K562 (cell line): ENCODE results near the gene GTF2A1L. TPM values are rescaled to one million over a fixed set of nuclear protein-coding genes. Genes with fewer than 3 reads are reported as not detected.

Experiments
- CEBPG ChIP-seq, 3 experiments: fragments of 200-800 bp in 1 of 3; sonication (Bioruptor generic) in 1 of 3; sonication (generic) in 1 of 3; formaldehyde crosslinking in 1 of 3; IDR thresholded peaks in 2 of 3; conservative IDR thresholded peaks in 1 of 3; 2 replicates each; pipeline versions ENCODE4 v1.6.1 to v1.8.0; 2016 to 2022; ENCODE audit warnings: missing compliant biosample characterization in 2 of 3, missing genetic modification characterization in 2 of 3, mild to moderate bottlenecking in 1 of 3, missing genetic modification reagents in 1 of 3
- DIDO1 ChIP-seq: fragments of 450-650 bp; IDR thresholded peaks from 2 replicates; pipeline ENCODE4 v1.6.1; 2016; ENCODE audit warnings: low read depth, missing biosample characterization, missing genetic modification characterization
- EZH2 ChIP-seq: IDR thresholded peaks from 2 replicates; pipeline ENCODE4 v1.6.1; 2012; ENCODE audit warnings: low read depth, mild to moderate bottlenecking, inconsistent platforms, low read length, borderline replicate concordance
- MAFF ChIP-seq: IDR thresholded peaks from 2 replicates; pipeline ENCODE4 v1.6.1; 2012; ENCODE audit warnings: low read length, improper control_type of control experiment
- NR4A1 ChIP-seq, 2 experiments: fragments of 250-450 bp in 1 of 2; fragments of 450-650 bp in 1 of 2; sonication (Bioruptor Pico) in 1 of 2; IDR thresholded peaks; 2 replicates each; pipeline versions ENCODE4 v1.4.0 to v1.6.1; 2016 to 2020; ENCODE audit warnings: mild to moderate bottlenecking in 2 of 2, missing compliant biosample characterization in 1 of 2, missing genetic modification characterization in 1 of 2, moderate library complexity in 1 of 2
- PHF21A ChIP-seq: fragments of 450-650 bp; IDR thresholded peaks from 2 replicates; pipeline ENCODE4 v1.6.1; 2017; ENCODE audit warnings: low read depth, borderline replicate concordance
- ZNF589 ChIP-seq: fragments of 200-800 bp; sonication (Bioruptor generic); IDR thresholded peaks from 2 replicates; pipeline ENCODE4 v1.6.1; 2016; ENCODE audit warnings: low read depth, missing genetic modification characterization, missing compliant biosample characterization
- polyA plus RNA-seq, 8 experiments: library from polyadenylated mRNA; depleted of rRNA in 4 of 8; stranded (reverse) in 5 of 8; unstranded in 3 of 8; fragments of >200 nt; fragmentation: Nextera tagmentation in 2 of 8; fragmentation: Illumina TruSeq in 1 of 8; extraction: Ambion mirVana in 2 of 8; extraction: Trizol in 1 of 8; gene quantifications; 2 replicates each; pipeline versions ENCODE4 v1.2.1 to v1.2.3, GENCODE V29; 2011 to 2014; ENCODE audit warnings: inconsistent platforms in 1 of 8, missing spikeins in 1 of 8
- total RNA-seq, 7 experiments: library from RNA; depleted of rRNA in 6 of 7; stranded (reverse); fragments of >200 nt in 6 of 7; fragmentation: Illumina TruSeq in 2 of 7; extraction: Trizol in 2 of 7; gene quantifications; 2 replicates each; pipeline versions ENCODE4 v1.2.1 to v1.2.3, GENCODE V29; 2011 to 2021; ENCODE audit warnings: low replicate concordance in 1 of 7
- TF ChIP-seq, protein P1 (sequence below): fragments of 250-450 bp; sonication (Bioruptor Pico); IDR thresholded peaks from 2 replicates; pipeline ENCODE4 v1.4.0; 2020; ENCODE audit warnings: borderline replicate concordance
- TF ChIP-seq, protein P2 (sequence below): sonication (generic); formaldehyde crosslinking; IDR thresholded peaks from 2 replicates; pipeline ENCODE4 v1.8.0; 2022; ENCODE audit warnings: mild to moderate bottlenecking, missing genetic modification reagents, borderline replicate concordance
- TF ChIP-seq, protein P3 (sequence below), 2 experiments: fragments of 250-450 bp in 1 of 2; fragments of 450-650 bp in 1 of 2; sonication (Bioruptor Pico) in 1 of 2; IDR thresholded peaks; 2 replicates each; pipeline versions ENCODE4 v1.6.1 to v1.8.0; 2016 to 2021; ENCODE audit warnings: mild to moderate bottlenecking in 2 of 2, moderate library complexity in 2 of 2, missing compliant biosample characterization in 1 of 2, missing genetic modification characterization in 1 of 2
- TF ChIP-seq, protein P4 (sequence below): fragments of 250-450 bp; sonication (Bioruptor Pico); IDR thresholded peaks from 2 replicates; pipeline ENCODE4 v1.4.0; 2020; ENCODE audit warnings: mild to moderate bottlenecking
- TF ChIP-seq, protein P5 (sequence below), 2 experiments: fragments of 450-650 bp in 1 of 2; IDR thresholded peaks; 2 replicates each; pipeline ENCODE4 v1.6.1; 2011 to 2017; ENCODE audit warnings: low read depth in 2 of 2, antibody characterized with exemption in 1 of 2, borderline replicate concordance in 1 of 2, low read length in 1 of 2, mild to moderate bottlenecking in 1 of 2, mixed read lengths in 1 of 2; ENCODE audit not compliant: control insufficient read depth in 1 of 2

Gene GTF2A1L
- total and polyA plus RNA-seq, 9 of the 15 experiments (the other 6 are each of a cell fraction or from before 2014, with no cell fraction given): 0.05 to 0.35 (median 0.12) TPM; not detected in 5

DNA sequence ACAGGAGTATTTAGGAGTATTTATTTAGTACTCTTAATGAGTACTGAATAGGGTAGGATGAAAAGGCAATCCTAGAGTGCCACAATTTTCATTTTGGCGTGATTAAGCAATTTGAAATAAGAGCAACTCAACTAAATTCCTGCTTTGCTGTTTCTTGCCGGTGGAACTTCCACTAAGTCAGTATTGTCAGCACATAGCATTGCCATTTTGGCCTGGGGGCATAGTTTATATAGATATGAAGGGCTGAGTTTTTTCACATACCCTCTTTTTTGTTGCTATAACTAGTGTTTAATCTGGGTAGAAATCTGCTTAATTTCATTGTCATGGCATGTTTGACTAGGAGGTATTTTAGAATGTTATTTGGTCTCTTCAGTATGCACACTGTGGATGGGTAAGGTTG is 1.9 kb downstream of the GTF2A1L start (continued):
- TF ChIP-seq CEBPG (CRISPR knock-in tag; IDR thresholded peaks at IDR 0.05): no peak
- no peak for TF ChIP-seq CEBPG (tag; conservative IDR thresholded peaks at IDR 0.05 in 1 of 2, IDR thresholded peaks at IDR 0.05 in 1 of 2)
- TF ChIP-seq, protein P1, sequence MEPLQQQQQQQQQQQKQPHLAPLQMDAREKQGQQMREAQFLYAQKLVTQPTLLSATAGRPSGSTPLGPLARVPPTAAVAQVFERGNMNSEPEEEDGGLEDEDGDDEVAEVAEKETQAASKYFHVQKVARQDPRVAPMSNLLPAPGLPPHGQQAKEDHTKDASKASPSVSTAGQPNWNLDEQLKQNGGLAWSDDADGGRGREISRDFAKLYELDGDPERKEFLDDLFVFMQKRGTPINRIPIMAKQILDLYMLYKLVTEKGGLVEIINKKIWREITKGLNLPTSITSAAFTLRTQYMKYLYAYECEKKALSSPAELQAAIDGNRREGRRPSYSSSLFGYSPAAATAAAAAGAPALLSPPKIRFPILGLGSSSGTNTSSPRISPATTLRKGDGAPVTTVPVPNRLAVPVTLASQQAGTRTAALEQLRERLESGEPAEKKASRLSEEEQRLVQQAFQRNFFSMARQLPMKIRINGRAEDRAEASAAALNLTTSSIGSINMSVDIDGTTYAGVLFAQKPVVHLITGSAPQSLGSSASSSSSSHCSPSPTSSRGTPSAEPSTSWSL (CRISPR knock-in tag): no peak
- TF ChIP-seq MAFF: no peak
- TF ChIP-seq EZH2: no peak
- no peak for TF ChIP-seq DIDO1 (tag)
- TF ChIP-seq, protein P2, sequence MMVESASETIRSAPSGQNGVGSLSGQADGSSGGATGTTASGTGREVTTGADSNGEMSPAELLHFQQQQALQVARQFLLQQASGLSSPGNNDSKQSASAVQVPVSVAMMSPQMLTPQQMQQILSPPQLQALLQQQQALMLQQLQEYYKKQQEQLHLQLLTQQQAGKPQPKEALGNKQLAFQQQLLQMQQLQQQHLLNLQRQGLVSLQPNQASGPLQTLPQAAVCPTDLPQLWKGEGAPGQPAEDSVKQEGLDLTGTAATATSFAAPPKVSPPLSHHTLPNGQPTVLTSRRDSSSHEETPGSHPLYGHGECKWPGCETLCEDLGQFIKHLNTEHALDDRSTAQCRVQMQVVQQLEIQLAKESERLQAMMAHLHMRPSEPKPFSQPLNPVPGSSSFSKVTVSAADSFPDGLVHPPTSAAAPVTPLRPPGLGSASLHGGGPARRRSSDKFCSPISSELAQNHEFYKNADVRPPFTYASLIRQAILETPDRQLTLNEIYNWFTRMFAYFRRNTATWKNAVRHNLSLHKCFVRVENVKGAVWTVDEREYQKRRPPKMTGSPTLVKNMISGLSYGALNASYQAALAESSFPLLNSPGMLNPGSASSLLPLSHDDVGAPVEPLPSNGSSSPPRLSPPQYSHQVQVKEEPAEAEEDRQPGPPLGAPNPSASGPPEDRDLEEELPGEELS (CRISPR knock-in tag): no peak
- TF ChIP-seq NR4A1 (CRISPR knock-in tag; IDR thresholded peaks at IDR 0.05): no peak
- no peak for TF ChIP-seq NR4A1 (tag; IDR thresholded peaks at IDR 0.05)
- TF ChIP-seq, protein P3, sequence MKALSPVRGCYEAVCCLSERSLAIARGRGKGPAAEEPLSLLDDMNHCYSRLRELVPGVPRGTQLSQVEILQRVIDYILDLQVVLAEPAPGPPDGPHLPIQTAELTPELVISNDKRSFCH (CRISPR knock-in tag; IDR thresholded peaks at IDR 0.05): no peak
- TF ChIP-seq, protein P3 (tag; IDR thresholded peaks at IDR 0.05): no peak
- TF ChIP-seq ZNF589: no peak
- TF ChIP-seq, protein P4, sequence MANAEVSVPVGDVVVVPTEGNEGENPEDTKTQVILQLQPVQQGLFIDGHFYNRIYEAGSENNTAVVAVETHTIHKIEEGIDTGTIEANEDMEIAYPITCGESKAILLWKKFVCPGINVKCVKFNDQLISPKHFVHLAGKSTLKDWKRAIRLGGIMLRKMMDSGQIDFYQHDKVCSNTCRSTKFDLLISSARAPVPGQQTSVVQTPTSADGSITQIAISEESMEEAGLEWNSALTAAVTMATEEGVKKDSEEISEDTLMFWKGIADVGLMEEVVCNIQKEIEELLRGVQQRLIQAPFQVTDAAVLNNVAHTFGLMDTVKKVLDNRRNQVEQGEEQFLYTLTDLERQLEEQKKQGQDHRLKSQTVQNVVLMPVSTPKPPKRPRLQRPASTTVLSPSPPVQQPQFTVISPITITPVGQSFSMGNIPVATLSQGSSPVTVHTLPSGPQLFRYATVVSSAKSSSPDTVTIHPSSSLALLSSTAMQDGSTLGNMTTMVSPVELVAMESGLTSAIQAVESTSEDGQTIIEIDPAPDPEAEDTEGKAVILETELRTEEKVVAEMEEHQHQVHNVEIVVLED (CRISPR knock-in tag): no peak
- no peak for TF ChIP-seq PHF21A
- TF ChIP-seq, protein P5, sequence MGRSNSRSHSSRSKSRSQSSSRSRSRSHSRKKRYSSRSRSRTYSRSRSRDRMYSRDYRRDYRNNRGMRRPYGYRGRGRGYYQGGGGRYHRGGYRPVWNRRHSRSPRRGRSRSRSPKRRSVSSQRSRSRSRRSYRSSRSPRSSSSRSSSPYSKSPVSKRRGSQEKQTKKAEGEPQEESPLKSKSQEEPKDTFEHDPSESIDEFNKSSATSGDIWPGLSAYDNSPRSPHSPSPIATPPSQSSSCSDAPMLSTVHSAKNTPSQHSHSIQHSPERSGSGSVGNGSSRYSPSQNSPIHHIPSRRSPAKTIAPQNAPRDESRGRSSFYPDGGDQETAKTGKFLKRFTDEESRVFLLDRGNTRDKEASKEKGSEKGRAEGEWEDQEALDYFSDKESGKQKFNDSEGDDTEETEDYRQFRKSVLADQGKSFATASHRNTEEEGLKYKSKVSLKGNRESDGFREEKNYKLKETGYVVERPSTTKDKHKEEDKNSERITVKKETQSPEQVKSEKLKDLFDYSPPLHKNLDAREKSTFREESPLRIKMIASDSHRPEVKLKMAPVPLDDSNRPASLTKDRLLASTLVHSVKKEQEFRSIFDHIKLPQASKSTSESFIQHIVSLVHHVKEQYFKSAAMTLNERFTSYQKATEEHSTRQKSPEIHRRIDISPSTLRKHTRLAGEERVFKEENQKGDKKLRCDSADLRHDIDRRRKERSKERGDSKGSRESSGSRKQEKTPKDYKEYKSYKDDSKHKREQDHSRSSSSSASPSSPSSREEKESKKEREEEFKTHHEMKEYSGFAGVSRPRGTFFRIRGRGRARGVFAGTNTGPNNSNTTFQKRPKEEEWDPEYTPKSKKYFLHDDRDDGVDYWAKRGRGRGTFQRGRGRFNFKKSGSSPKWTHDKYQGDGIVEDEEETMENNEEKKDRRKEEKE (IDR thresholded peaks at IDR 0.05; ENCODE audit: borderline replicate concordance in 1 of 2, control insufficient read depth in 1 of 2, low read depth in 2 of 2, low read length in 1 of 2): no peak
